PFSK-1 (cell line): Measurements from ENCODE around the gene TBC1D8.

ENCODE experiments used
- FOXP2 ChIP-seq: optimal IDR thresholded peaks from 2 replicates; pipeline ENCODE3; 2011; ENCODE audit warnings: borderline replicate concordance, control low read depth, inconsistent platforms; ENCODE audit not compliant: insufficient read depth; ENCODE audit errors: extremely low read length, extremely low read depth
- POLR2AphosphoS5 ChIP-seq: IDR thresholded peaks from 2 replicates; pipeline ENCODE4 v1.6.1; 2012; ENCODE audit warnings: low read depth, mild to moderate bottlenecking, control low read depth, low read length, moderate library complexity
- REST ChIP-seq, 2 experiments: IDR thresholded peaks; 2 replicates each; pipeline versions ENCODE4 v1.6.1 to v1.8.0; 2011 to 2012; ENCODE audit warnings: low read depth in 2 of 2, low read length in 2 of 2, control low read depth in 1 of 2, inconsistent platforms in 1 of 2, mild to moderate bottlenecking in 1 of 2, moderate library complexity in 1 of 2; ENCODE audit not compliant: insufficient read depth in 1 of 2
- SIN3A ChIP-seq: IDR thresholded peaks from 2 replicates; pipeline ENCODE4 v1.6.1; 2012; ENCODE audit warnings: mild to moderate bottlenecking, low read length, moderate library complexity, borderline replicate concordance; ENCODE audit not compliant: insufficient read depth
- TAF1 ChIP-seq: IDR thresholded peaks from 2 replicates; pipeline ENCODE4 v1.6.1; 2012; ENCODE audit warnings: low read length, control low read depth, borderline replicate concordance; ENCODE audit not compliant: insufficient read depth

TBC1D8 gene

GRCh38 chr2:101132202-101132601, 19.0 kb downstream of the TBC1D8 start:
- no peak for TF ChIP-seq SIN3A
- no peak for TF ChIP-seq TAF1
- no peak for TF ChIP-seq REST (IDR thresholded peaks at IDR 0.05; ENCODE audit: insufficient read depth in 1 of 2, low read depth in 2 of 2, low read length in 2 of 2)
- TF ChIP-seq POLR2AphosphoS5 = no peak
- TF ChIP-seq FOXP2 = no peak

GRCh38 chr2:101130081-101130480, 21.1 kb downstream of the TBC1D8 start:
- no peak for TF ChIP-seq POLR2AphosphoS5

GRCh38 chr2:101127319-101128056, 23.7 kb downstream of the TBC1D8 start:
- TF ChIP-seq TAF1 (no peak), REST (IDR thresholded peaks at IDR 0.05; ENCODE audit: insufficient read depth in 1 of 2, low read depth in 2 of 2, low read length in 2 of 2) (no peak), SIN3A (no peak), POLR2AphosphoS5 (no peak), FOXP2 (no peak)

- TF ChIP-seq POLR2AphosphoS5 (no peak), FOXP2 (no peak), REST (IDR thresholded peaks at IDR 0.05; ENCODE audit: insufficient read depth in 1 of 2, low read depth in 2 of 2, low read length in 2 of 2) (no peak), TAF1 (no peak), SIN3A (no peak)
Measured at GRCh38 chr2:101125808-101126207, 25.4 kb downstream of the TBC1D8 start.

GRCh38 chr2:101125374-101125773, 25.8 kb downstream of the TBC1D8 start:
- TF ChIP-seq SIN3A (no peak), FOXP2 (no peak), POLR2AphosphoS5 (no peak), TAF1 (no peak), REST (IDR thresholded peaks at IDR 0.05; ENCODE audit: insufficient read depth in 1 of 2, low read depth in 2 of 2, low read length in 2 of 2) (no peak)
